ENCODE data around the gene METAP1.
A peak's percentile ranks its signal among the peaks of the same experiment; 100 is the strongest.
"Not testable (repeated sequence)": the region's sequence is repeated elsewhere in the genome, so short reads cannot be mapped to it uniquely, and the experiment has no call there.

The METAP1 gene

DNA sequence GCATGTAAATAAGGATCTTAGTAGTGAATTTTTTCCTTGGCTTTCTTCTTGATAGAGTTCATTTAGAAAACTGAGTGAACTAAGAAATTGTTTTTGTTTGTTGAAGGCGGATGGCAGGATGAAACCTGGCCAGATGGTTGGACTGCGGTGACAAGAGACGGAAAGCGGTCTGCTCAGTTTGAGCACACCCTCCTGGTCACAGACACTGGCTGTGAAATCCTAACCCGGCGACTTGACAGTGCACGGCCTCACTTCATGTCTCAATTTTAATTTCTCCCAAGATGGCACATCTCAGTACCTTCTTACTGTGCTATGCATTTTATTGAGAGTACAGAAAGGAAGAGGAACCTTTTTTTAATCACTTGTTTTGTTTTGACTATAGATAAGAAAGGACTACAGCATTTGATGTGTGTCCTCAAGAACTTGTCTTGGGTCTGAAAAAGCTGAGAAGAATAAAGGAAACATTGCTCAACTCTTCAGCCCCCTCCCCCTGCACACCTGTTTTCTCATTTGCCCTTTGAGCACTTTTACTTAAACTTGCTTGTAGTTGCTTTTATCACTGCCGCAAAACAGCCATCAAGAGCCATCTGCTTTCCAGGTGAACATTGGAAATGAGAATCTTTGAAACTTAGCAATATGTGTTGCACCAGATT lies 65.7 kb downstream of the METAP1 start:
- no peak for DNase-seq

DNA sequence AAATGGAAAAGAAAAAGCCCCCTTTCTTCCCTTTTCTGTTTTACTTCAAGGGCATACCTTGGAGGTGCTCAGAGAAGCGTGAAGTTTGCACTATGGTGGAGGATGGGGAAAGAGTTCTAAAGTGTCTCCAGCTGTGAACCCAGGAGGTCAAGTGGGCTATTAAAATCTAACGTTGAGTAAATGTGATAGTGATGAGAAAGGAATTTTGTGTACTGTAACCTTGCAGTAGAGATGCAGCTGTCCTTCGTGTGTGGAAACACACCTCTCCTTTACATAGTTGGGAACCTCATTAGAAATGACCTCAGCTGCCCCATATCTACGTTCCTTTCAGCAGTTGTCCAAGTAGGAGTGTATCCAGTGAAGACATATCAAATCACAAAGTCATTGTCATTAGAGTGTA lies 66.6 kb downstream of the METAP1 start:
- no peak for DNase-seq

DNA sequence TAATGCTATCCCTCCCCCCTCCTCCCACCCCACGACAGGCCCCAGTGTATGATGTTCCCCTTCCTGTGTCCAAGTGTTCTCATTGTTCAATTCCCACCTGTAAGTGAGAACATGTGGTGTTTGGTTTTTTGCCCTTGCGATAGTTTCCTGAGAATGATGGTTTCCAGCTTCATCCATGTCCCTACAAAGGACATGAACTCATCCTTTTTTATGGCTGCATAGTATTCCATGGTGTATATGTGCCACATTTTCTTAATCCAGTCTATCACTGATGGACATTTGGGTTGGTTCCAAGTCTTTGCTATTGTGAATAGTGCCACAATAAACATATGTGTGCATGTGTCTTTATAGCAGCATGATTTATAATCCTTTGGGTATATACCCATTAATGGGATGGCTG lies 70.0 kb downstream of the METAP1 start:
- DNase-seq, result not testable (repeated sequence)

DNA sequence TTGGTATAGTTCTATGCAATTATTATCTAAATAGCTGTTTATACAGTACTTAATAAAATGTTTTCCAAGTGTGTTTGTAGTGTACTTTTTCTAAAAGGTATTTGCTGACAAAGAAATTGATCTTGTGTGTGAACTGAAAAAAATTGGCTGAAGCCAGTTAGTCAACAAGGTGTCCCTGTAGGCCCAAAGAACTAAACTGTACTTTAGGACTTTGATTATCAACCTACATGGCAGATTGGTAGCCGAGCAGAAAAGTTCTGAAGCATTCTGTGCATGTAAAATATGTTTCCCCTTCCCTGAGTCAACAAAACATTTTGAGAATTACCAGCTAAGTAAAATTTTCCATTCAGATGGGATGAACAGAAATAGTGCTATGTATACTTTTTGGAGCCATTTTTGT lies 72.1 kb downstream of the METAP1 start:
- DNase-seq, result no peak

DNA sequence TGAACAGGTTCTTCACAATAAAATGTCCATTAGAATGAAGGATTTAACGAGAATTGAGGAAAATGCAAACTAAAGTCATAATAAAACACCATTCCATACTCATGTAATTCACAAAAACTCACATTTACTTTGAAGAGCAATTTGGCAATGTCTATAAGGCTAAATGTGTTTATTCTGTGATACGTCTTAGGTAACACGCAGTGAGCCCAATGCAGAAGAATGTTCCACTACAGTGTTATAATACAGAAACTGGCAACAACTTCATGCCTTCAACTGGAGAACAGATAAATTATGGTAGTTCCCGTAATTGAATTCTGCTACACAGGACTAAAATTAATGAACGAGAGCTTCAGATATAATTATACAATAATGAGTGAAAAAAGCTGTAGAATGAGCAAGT lies 75.6 kb downstream of the METAP1 start:
- DNase-seq, result no peak

DNA sequence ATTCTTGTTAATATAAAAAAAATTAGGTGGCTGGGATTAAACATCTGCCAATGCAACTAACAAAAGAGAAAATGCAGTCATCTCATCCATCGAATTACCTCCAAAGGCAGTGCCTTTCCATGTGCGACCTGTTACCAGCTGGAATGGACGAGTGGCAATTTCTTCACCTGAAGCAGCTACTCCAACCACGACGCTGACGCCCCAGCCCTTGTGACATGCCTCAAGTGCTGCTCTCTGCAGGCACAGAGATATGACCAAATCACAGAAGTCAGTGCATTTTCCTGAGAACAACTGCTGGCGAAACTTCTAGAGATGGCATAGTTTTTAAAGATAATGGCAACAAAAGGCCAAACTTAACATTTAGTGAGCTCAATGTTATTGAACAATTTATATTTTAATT lies 79.3 kb downstream of the METAP1 start:
- DNase-seq, result no peak

- DNase-seq, result no peak
These were observed 80.9 kb downstream of the METAP1 start for GRCh38 chr4:99076292-99076976.

DNA sequence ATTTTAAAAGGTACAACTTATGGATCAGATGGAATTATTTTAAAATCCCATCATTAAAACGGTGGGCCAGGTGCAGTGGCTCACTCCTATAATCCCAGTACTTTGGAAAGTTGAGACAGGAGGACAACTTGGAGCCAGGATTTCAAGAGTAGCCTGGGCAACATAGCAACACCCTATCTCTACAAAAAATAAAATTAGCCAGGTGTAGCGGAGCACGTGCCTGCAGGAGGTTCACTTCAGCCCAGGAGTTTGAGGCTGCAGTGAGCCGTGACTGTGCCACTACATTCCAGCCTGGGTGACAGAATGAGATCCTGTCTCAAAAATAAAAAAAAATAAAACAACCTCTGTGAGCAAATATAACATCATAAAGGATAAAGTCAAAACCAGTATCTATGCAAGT lies 81.7 kb downstream of the METAP1 start:
- no peak for DNase-seq

DNA sequence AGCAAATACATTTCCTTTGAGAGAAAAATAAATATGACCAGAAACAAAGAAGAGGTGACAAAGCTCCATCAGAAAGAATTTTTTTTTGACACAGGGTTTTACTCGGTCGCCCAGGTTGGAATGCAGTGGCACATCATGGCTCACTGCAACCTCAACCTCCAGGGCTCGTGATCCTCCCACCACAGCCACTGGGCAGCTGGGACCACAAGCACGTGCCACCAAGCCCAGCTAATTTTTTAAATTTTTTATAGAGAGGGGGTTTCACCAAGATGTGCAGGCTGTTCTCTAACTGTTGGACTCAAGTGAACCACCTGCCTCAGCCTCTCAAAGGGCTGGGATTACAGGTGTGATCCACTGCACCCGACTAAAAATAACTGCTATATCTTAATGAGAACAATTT lies 82.8 kb downstream of the METAP1 start:
- no peak for DNase-seq

DNA sequence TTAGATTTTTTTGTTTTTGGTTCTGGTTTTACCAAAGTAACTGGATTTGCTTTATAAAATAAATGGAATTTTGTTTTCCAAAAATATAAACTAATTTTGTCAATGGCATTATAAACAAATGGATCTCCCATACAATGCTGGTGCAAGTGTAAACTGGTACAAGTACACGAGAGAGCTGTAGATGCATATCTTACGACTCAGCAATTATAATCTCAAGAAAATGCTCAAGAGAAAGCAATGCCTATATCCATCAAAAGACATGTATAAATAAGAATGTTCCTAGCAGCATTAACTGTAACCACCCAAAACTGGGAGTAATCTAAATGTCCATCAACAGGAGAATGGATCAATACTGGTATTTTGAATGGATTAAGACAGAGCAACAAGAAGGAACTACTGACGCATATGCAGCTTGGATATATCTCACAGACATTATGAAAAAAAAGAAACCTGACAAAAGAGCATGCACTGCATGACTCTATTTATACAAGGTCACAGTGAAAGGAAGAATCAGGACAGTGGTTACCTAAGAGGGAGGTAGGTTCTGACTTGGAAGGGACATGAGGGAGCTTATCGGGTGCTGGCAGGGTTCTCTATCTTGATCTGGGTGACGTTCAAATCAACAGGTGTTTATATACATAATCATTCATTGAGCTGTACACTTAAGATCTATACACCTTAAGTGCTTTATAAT lies 83.6 kb downstream of the METAP1 start:
- no peak for DNase-seq

DNA sequence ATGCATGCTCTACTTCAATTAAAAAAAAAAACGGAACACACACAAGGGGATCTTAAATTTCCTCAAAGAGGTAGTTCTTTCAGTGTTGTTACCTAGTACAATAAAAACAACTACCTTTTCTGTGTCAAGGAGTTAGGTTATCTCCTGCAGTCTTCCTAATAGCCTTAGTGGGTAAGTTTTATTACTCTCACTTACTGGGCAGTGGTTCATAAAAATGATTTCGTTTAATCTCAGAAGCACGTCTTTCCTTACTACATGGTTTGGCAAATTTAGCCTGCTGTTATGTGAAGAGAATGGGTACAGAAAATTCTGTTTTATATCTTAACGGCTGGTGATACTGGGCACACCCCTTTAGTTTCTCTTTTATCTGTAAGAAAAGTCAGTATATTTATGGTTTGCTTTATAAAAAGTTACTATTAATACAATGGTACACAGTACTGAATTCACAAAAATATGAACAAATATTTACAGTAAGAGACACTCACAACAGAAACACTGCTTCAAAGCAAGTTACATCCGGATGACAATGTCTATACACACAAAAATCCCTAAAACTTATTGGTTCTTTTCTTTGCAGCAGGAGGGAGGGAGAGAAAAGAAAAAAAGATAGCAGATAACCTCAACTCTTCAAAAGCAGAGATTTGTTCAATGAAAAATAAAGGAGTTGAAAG lies 84.2 kb downstream of the METAP1 start:
- DNase-seq, result no peak

DNA sequence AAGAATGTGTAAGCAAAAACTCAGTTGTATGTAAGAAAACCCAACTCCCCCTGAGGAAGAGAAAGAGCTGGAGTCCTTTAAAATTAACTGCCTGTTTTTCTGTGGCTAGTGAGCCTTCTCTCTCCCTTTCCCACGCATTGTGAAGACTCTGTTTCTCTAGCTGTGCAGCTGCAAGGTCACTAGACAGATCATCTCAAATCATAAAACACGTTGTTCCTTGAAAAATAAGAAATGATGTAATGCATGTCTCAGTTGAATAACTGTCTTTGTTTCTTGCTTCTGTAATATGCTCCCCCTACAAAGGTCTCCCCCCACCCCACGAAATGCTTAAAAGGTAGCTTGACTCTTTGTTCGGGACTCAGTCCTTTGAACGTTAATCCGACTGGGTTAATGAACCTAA lies 85.3 kb downstream of the METAP1 start:
- DNase-seq, result not testable (repeated sequence)

- no peak for DNase-seq
These were observed 86.7 kb downstream of the METAP1 start for GRCh38 chr4:99082192-99082591.

GRCh38 chr4:99084595-99084994 lies 89.1 kb downstream of the METAP1 start:
- DNase-seq, result no peak

GRCh38 chr4:99088023-99088449 lies 92.5 kb downstream of the METAP1 start:
- no peak for DNase-seq

GRCh38 chr4:99088481-99089365 lies 93.2 kb downstream of the METAP1 start, which contains the start of gene ADH5:
ADH5 (minus strand) TSS chr4:99088788; CDS start chr4:99088700, 88 bp downstream.
- DNase-seq, result peak; percentile 94

- DNase-seq, result no peak
These were observed 95.1 kb downstream of the METAP1 start for GRCh38 chr4:99090481-99091215.

DNA sequence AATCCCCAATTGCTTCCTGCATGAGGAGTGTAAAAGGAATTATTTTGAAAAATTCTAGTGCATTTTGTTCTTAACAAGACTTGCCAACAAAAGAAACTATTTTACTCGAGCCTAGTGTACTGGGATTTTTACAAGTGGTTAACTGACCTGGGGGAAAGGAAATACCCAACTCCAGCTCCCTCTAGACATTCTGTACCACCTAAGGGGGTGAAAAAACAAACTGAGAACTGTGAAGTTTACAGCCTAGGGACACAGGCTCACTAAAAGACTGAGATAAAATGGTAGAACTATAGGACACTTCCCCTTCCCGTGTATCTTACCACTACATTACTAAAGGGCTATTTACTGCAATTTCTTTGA lies 95.7 kb downstream of the METAP1 start:
- no peak for DNase-seq

- not testable (repeated sequence) for DNase-seq
These were observed 96.3 kb downstream of the METAP1 start for GRCh38 chr4:99091841-99092240.

- no peak for DNase-seq
These were observed 103.8 kb downstream of the METAP1 start for GRCh38 chr4:99099311-99099710.

DNA sequence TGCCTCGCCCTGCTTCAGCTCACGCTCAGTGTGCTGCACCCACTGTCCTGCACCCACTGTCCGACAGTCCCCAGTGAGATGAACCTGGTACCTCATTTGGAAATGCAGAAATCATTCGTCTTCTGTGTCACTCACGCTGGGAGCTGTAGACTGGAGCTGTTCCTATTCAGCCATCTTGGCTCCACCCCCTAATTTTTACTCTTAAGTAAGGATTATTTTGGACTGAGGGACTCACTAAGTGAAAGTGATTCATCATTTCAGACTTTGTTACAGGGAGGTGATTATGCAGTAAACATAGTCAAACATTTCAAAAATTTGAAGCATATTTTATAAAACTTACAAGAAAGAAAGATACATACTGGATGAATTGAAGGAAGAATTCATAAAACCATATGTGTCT lies 104.3 kb downstream of the METAP1 start:
- DNase-seq, result not testable (repeated sequence)

DNA sequence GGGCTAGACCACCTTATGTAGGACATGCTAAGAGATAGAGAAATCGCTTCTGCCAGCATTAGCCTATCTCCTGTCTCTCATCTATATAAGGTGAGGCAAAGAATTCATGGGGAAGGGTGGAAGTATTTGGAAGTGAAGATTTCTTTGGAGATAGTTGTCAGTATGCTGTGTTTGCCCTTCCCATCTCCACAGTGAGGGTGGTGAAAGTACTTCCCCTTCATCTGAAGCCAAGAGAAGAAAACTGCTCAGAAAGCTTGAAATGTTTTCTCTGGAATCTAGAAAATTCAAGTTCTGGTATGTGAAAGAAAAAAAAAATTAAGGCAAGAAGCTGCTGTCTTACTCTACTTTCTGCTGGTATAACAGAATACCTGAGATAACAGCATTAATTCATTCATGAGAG lies 105.4 kb downstream of the METAP1 start:
- DNase-seq, result no peak

Data from left hindlimb (tissue), 1 donor.